ENCODE data around the gene PTGIR.

GRCh38 chr19:46656541-46656940, 31.7 kb upstream of the PTGIR start:
- TF ChIP-seq, protein P1, sequence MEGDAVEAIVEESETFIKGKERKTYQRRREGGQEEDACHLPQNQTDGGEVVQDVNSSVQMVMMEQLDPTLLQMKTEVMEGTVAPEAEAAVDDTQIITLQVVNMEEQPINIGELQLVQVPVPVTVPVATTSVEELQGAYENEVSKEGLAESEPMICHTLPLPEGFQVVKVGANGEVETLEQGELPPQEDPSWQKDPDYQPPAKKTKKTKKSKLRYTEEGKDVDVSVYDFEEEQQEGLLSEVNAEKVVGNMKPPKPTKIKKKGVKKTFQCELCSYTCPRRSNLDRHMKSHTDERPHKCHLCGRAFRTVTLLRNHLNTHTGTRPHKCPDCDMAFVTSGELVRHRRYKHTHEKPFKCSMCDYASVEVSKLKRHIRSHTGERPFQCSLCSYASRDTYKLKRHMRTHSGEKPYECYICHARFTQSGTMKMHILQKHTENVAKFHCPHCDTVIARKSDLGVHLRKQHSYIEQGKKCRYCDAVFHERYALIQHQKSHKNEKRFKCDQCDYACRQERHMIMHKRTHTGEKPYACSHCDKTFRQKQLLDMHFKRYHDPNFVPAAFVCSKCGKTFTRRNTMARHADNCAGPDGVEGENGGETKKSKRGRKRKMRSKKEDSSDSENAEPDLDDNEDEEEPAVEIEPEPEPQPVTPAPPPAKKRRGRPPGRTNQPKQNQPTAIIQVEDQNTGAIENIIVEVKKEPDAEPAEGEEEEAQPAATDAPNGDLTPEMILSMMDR (conservative IDR thresholded peaks at IDR 0.05; ENCODE audit: low read length), result no peak
- no peak for TF ChIP-seq EZH2phosphoT487 (IDR thresholded peaks at IDR 0.05; ENCODE audit: borderline replicate concordance)
